HS-5 (cell line): ENCODE results near the gene ZNF385C.
"Not testable (repeated sequence)": the region's sequence is repeated elsewhere in the genome, so short reads cannot be mapped to it uniquely, and the experiment has no call there.

ENCODE experiments used
- DNase-seq: peaks from one replicate; pipeline ENCODE4 v3.0.0-alpha.2; 2012; ENCODE audit warnings: low read depth

Gene ZNF385C

GRCh38 chr17:42097691-42098631, at the start of gene ZNF385C:
Gene ZNF385C (minus strand): TSS chr17:42098473. CDS start chr17:42063056, 35,417 bp downstream.
- DNase-seq = no peak

- no peak for DNase-seq
Measured at GRCh38 chr17:42146911-42147607, 48.8 kb upstream of the ZNF385C start.

GRCh38 chr17:42143138-42143537, 44.9 kb upstream of the ZNF385C start:
- DNase-seq = not testable (repeated sequence)

- DNase-seq = peak; percentile 40
Measured at GRCh38 chr17:42142371-42142896, 44.2 kb upstream of the ZNF385C start.

- no peak for DNase-seq
Measured at GRCh38 chr17:42141382-42141781, 43.1 kb upstream of the ZNF385C start.

- not testable (repeated sequence) for DNase-seq
Measured at GRCh38 chr17:42140690-42141089, 42.4 kb upstream of the ZNF385C start.

GRCh38 chr17:42138749-42139492, 40.6 kb upstream of the ZNF385C start:
- no peak for DNase-seq

GRCh38 chr17:42136654-42137051, 38.4 kb upstream of the ZNF385C start:
- DNase-seq = no peak

- no peak for DNase-seq
Measured at GRCh38 chr17:42135664-42136653, 37.7 kb upstream of the ZNF385C start.

- no peak for DNase-seq
Measured at GRCh38 chr17:42135151-42135550, 36.9 kb upstream of the ZNF385C start.

GRCh38 chr17:42133461-42134041, 35.3 kb upstream of the ZNF385C start:
- no peak for DNase-seq

GRCh38 chr17:42132941-42133340, 34.7 kb upstream of the ZNF385C start:
- peak; percentile 39 for DNase-seq

GRCh38 chr17:42131981-42132432, 33.7 kb upstream of the ZNF385C start:
- no peak for DNase-seq

- no peak for DNase-seq
Measured at GRCh38 chr17:42131232-42131631, 33.0 kb upstream of the ZNF385C start.

GRCh38 chr17:42130310-42130936, 32.1 kb upstream of the ZNF385C start:
- no peak for DNase-seq

- DNase-seq = no peak
Measured at GRCh38 chr17:42129109-42129837, 31.0 kb upstream of the ZNF385C start.

GRCh38 chr17:42127414-42127813, 29.1 kb upstream of the ZNF385C start:
- no peak for DNase-seq

- DNase-seq = no peak
Measured at GRCh38 chr17:42126836-42127235, 28.6 kb upstream of the ZNF385C start.

- no peak for DNase-seq
Measured at GRCh38 chr17:42125565-42125964, 27.3 kb upstream of the ZNF385C start.
